CD4-positive, alpha-beta T cell treated with Interleukin-15 for 4 hours (primary cell): Measurements from ENCODE around the gene CGNL1.

ENCODE experiments used
- DNase-seq: peaks from one replicate; pipeline ENCODE4 v3.0.0-alpha.2; 2020; ENCODE audit warnings: low spot score

CGNL1 gene, protein sequence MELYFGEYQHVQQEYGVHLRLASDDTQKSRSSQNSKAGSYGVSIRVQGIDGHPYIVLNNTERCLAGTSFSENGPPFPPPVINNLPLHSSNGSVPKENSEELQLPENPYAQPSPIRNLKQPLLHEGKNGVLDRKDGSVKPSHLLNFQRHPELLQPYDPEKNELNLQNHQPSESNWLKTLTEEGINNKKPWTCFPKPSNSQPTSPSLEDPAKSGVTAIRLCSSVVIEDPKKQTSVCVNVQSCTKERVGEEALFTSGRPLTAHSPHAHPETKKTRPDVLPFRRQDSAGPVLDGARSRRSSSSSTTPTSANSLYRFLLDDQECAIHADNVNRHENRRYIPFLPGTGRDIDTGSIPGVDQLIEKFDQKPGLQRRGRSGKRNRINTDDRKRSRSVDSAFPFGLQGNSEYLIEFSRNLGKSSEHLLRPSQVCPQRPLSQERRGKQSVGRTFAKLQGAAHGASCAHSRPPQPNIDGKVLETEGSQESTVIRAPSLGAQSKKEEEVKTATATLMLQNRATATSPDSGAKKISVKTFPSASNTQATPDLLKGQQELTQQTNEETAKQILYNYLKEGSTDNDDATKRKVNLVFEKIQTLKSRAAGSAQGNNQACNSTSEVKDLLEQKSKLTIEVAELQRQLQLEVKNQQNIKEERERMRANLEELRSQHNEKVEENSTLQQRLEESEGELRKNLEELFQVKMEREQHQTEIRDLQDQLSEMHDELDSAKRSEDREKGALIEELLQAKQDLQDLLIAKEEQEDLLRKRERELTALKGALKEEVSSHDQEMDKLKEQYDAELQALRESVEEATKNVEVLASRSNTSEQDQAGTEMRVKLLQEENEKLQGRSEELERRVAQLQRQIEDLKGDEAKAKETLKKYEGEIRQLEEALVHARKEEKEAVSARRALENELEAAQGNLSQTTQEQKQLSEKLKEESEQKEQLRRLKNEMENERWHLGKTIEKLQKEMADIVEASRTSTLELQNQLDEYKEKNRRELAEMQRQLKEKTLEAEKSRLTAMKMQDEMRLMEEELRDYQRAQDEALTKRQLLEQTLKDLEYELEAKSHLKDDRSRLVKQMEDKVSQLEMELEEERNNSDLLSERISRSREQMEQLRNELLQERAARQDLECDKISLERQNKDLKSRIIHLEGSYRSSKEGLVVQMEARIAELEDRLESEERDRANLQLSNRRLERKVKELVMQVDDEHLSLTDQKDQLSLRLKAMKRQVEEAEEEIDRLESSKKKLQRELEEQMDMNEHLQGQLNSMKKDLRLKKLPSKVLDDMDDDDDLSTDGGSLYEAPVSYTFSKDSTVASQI

GRCh38 chr15:57375827-57376695 is at the start of gene CGNL1:
Gene CGNL1, plus strand, starts transcription at chr15:57376505. Its CDS starts 61,495 bp downstream, at chr15:57438000.
- no peak for DNase-seq

DNA sequence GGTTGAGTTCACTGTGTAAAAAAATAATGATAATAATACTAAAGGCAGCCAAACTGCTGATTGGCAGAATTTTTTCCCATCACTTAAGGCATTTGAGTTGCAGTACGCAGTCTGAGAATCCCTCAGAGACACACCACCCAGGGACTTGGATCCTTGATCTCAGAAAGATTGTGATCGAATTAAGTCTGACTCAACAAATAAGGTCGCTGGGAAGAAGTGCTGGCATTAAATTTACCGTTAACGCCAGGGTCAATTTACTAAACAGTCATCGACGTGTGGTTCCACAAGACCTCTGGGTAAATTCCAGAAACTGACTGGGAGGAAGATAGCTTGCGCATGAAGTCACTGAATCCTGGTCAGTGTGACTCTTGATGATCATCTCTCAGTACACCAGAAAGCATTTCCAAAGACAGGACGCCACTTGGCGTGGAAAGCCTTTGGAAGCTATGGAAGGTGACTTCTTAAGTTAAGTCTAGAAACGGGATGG is 48.3 kb upstream of the CGNL1 start:
- no peak for DNase-seq

- DNase-seq = no peak
Observed at GRCh38 chr15:57328479-57328878, 47.8 kb upstream of the CGNL1 start.

- DNase-seq = no peak
Observed at GRCh38 chr15:57328897-57329296, 47.4 kb upstream of the CGNL1 start.

DNA sequence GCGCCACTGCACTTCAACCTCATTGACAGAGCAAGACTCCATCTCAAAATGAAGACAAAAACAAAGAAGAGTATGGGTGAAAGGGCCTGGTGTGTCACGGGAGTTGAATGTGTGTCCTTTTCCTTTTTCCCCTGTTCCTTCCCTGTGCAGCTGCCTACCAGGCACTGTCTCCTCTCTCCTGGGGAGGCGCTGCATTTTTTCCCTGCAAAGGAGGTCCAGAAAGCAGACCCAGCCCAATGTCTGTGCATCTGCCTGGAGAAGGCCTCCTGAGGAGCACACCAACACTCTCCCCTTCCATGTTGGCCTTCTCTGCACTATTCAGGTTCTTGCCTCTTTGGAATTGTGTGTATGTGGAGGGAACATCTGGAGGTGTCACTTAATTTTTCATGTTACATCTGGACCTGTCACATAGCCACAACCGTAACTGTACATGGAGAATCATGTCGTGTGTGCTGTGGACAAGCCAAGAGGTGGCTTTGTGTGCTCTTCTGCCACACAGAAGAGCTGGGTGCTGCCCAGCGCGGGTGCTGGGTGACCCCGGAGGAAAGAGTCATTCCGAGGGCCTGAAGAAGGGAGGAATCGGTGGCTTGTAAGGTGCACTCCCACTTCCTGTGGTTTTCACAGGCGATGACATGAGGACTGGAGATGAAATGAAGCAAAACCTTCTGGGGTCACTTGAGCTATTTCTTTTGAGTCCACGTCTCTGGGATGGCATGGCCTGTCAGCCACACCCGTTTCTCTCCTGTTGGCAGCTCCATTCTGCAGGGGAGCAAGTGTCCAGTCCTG is 46.5 kb upstream of the CGNL1 start:
- no peak for DNase-seq

DNA sequence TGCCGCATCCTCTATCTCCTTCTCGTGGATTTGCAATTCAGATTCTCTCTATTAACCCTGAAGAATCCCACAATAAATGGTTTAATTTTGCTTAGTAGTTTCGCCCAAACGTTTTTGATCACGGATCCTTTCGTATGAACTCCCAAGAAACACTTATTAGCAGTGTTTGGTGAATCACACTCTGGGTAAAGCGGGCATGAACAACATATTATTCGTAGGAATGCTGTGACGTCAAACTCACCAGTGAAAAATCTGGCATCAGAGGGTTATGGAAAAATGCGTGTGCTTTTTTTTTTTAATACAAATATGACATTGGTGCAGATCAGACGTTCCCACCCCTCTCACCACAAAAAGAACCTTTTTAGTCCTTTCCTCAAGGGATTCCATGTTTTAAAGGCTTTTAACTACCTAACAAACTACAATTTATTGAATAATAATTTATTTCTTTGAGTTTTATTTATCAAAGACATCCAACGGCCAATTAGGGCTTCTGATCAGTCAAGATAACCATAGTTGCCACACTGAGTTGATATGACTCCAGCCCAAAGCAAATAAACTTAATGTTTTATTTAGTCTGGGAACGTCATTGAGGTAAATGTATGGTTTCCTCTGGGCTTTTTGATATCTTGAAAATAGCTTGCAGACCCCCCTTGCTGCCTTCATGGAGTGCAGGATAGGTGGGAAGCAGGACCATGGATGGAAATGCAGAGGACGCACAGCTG is 45.5 kb upstream of the CGNL1 start:
- DNase-seq = no peak

DNA sequence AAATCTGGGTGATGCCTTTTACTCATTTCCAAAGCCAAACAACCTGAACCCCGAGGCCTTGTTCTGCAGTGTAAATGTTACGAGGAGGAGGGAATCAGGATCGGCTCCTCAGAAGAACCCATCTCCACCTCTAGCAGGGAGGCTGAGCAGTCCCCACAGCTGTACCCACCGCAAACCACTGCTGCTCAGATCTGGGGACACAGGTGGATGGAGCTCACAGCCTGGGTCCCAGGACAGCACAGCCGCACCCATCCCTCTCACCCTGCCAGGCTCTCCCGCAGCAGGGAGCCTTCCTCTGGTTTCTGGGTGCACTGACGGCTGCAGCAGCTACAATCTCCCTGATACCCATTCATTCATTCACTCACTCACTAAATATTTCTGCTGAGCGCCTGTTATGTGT is 44.0 kb upstream of the CGNL1 start:
- DNase-seq = no peak

GRCh38 chr15:57333487-57333886 is 42.8 kb upstream of the CGNL1 start:
- no peak for DNase-seq

DNA sequence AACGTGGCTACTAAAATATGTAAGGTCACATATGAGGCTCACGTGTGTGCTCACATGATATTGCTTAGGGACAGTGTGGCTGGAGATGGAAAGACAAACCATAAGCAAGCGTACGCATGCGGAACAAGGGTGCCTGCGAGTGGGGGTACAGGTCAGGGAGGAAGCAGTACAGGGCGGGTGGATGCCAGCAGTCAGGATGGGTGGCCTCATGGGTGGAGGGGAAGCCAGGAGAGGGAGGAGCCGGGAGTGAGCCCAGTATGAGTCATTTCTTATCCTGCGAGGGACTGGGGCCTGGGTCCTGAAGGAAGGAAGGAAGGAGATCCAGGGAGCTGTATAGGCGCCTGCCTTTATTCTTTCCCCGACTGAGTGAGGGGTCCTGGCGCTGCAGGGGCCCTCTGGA is 42.0 kb upstream of the CGNL1 start:
- DNase-seq = no peak

- no peak for DNase-seq
Observed at GRCh38 chr15:57335293-57335715, 41.0 kb upstream of the CGNL1 start.

GRCh38 chr15:57335719-57336118 is 40.6 kb upstream of the CGNL1 start:
- DNase-seq = no peak

- DNase-seq = no peak
Observed at GRCh38 chr15:57337868-57338411, 38.4 kb upstream of the CGNL1 start.

DNA sequence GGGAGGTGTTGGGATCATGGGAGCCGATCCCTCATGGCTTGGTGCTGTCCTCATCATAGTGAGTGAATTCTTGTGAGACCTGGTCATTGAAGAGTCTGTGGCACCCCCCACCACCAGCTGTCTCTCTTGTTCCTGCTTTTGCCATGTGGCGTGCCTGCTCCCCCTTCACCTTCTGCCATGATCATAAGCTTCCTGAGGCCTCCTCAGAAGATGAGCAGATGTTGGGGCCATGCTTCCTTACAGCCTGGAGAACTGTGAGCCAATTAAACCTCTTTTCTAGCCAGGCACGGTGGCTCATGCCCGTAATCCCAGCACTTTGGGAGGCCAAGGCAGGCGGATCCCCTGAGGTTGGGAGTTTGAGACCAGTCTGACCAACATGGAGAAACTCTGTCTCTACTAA is 37.0 kb upstream of the CGNL1 start:
- DNase-seq = no peak

DNA sequence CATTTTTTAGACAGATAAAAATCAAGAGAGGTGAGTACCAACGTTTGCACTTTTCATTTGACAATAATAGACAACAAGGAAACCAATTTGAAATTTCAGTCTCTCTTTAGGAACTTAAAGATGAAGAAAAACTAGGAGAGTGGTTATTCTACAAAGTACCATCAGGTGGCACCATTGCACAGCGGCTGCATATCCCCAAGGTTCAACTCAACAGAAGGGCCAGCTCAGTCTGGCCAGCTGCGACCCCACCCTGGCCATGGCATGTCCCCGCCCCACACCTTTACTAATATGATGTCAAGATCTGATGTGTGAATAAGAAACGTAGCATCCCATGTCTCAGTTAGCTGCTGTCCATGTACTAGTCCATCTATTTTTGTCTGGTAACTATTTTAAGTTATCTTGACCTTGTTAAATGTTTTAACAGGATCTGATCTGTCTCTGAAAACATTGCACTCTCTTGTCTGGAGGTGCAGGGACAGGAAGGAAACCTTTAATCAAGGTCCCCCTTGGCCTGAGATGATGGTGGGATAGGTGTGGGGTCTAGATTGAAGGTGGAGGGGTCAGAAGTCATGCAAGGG is 35.5 kb upstream of the CGNL1 start:
- peak; percentile 7 for DNase-seq

DNA sequence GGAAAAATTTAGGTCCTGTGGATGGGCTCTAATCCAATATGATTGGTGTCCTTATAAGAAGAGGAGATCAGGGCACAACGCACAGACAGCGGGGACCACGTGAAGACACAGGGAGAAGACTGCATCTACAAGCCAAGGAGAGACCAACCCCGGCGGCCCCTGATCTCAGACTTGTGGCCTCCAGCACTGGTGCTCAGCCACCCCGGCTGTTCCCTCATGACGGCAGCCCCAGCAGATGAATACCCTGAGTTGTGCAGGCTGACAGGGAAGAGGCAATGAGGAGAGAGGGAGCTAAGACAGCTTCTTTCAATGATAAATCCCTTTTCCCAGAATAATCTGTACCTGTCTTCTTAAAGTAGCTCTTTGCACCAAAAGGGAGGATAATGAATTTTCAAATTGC is 33.3 kb upstream of the CGNL1 start:
- DNase-seq = no peak

DNA sequence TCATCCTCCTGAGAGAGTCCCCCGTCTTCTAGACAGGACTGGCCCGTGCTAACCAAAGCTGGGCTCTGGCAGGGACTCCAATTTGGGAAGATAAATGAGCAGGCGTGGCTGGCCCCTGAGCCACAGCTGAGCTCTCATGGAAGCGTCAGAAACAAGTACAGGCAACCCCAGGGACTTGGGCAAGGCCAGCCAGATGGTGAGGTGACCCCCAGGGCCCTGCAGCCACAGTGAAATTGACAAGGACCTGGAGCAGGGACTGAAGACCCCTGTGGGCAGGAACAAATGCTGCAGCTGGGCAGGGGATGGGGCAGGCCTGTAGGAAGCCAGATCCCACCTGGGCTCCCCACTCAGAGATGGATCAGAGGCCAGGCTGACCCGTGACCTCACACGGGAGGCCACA is 32.8 kb upstream of the CGNL1 start:
- no peak for DNase-seq

DNA sequence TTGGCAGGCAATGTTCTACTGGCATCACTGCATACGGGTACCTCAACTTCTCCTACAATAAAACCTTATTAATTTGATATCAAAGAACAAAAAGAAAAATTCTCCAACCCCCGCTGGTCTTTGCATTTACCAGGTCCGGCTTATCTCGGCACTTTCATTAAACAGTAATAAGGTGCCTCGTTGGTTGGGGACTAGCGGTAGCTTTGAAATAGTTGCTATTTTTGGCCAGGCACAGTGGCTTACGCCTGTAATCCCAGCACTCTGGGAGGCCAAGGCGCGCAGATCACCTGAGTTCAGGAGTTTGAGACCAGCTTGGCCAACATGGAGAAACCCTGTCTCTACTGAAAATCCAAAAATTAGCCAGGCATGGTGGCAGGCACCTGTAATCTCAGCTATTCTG is 32.0 kb upstream of the CGNL1 start:
- DNase-seq = no peak

- no peak for DNase-seq
Observed at GRCh38 chr15:57345584-57345983, 30.7 kb upstream of the CGNL1 start.

DNA sequence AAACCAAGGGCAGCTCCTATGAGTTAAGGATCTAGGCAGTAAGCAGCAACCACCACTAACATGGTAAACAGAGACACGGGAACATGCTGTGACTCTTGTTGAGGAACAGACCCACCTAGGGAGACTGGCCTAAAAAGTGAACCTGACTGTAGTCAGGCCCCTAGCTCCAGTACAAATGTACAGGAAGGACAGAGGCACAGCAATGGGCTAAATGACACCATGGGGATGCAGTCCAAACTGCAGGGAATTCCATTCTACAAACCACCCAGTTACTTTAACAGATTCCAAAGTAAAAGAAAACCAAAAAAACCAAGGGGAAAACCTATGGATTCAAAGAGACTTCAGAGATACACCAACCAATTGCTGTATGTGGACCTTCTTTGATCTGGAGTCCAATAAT is 28.2 kb upstream of the CGNL1 start:
- DNase-seq = no peak
